ENCODE data around the gene DPEP3.
"Not testable (repeated sequence)": the region's sequence is repeated elsewhere in the genome, so short reads cannot be mapped to it uniquely, and the experiment has no call there.

DPEP3 gene

DNA sequence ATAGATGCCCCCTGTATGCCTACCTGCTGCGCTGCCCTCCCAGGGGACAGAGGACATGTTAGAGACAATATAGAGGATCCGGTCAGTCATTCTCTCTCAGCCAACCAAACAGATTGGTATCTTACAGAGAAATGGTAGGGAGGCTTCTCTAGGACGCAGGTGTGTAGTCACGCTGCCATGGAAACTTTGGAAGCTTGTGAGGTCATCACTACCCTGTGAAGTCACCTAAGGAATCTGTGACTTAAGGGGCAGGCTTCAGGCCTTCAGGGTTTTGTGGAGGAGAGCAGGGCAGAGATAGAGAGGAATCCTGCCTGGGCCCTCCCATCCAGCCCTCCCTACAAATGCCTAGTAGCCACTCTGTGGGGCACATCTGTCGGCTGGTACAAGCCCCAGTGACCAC lies 35.4 kb upstream of the DPEP3 start, which contains the start of gene DPEP2NB:
DPEP2NB (minus strand) TSS at position 231 of the 400 bp plus-strand sequence; CDS start at position 90, 141 bp downstream.
- no peak within 1 kb of the TSS for H3K4me3 ChIP-seq (ENCODE audit: low read depth, low read length)
- DNase-seq (ENCODE audit: low read depth): no peak
- TF ChIP-seq, protein P1, sequence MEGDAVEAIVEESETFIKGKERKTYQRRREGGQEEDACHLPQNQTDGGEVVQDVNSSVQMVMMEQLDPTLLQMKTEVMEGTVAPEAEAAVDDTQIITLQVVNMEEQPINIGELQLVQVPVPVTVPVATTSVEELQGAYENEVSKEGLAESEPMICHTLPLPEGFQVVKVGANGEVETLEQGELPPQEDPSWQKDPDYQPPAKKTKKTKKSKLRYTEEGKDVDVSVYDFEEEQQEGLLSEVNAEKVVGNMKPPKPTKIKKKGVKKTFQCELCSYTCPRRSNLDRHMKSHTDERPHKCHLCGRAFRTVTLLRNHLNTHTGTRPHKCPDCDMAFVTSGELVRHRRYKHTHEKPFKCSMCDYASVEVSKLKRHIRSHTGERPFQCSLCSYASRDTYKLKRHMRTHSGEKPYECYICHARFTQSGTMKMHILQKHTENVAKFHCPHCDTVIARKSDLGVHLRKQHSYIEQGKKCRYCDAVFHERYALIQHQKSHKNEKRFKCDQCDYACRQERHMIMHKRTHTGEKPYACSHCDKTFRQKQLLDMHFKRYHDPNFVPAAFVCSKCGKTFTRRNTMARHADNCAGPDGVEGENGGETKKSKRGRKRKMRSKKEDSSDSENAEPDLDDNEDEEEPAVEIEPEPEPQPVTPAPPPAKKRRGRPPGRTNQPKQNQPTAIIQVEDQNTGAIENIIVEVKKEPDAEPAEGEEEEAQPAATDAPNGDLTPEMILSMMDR (IDR thresholded peaks at IDR 0.05; ENCODE audit: low read depth, low read length, missing control alignments): no peak

DNA sequence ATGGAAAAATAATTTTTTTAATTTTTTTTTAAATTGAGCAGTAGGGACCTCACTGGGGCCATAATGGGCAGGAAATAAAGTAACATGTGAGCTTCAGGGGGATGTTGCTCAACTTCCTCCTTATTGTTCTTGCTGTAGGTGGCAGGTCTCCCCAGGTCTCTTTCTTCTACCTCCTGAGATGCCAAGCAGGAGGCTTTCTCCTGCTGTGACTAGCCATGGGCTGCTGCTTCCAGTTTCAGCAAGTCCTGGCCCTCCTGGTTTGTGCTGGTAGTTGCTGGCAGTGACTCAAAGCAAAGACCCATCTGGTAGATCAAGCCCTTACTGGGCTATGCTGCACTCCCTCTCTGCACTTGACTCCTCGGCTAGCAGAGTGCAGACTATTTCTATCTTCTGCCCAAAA lies 33.1 kb upstream of the DPEP3 start:
- TF ChIP-seq, protein P1 (IDR thresholded peaks at IDR 0.05; ENCODE audit: low read depth, low read length, missing control alignments): no peak
- DNase-seq (ENCODE audit: low read depth): no peak
- H3K4me3 ChIP-seq (ENCODE audit: low read depth, low read length): no peak overlapping the region

DNA sequence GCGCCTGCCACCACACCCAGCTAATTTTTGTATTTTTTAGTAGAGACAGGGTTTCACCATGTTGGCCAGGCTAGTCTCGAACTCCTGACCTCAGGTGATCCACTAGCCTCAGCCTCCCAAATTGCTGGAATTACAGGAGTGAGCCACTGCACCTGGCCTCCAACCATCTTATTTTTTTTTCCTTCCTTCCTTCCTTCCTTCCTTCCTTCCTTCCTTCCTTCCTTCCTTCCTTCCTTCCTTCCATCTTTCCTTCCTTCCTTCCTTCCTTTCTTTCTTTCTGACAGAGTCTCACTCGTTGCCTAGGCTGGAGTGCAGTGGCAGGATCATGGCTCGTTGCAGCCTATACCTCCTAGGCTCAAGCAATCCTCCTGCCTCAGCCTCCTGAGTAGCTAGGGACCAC lies 29.6 kb upstream of the DPEP3 start:
- not testable (repeated sequence) for DNase-seq (ENCODE audit: low read depth); H3K4me3 ChIP-seq (ENCODE audit: low read depth, low read length)

DNA sequence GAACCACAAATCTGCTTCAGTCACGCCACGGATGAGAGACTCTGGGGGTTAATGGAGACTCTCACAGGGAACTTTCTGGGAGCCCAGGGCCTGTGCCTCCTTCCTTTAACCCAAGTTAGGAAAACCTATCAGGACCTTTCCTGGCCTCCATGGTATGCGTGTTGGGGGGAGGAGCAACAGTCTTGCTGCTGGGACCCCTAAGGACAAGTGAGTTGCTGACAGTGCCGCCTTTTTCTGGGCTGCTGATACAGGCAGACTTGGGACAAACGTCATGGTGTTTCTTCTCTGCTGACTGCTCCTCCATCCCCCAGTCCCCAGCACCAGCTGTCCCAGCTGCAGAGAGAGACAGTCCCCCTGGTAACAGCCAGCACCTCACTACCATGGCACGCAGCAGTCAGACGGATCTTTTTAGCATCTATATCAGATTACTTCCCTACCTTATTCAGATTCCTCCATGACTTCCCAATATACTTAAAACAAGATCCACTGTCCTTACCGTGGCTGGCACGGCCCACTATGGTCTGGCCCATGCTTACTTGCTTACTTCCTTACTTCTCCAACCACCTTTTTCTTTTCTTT lies 28.9 kb upstream of the DPEP3 start:
- no peak overlapping the region for H3K4me3 ChIP-seq (ENCODE audit: low read depth, low read length)
- no peak for DNase-seq (ENCODE audit: low read depth)
- TF ChIP-seq, protein P1 (IDR thresholded peaks at IDR 0.05; ENCODE audit: low read depth, low read length, missing control alignments): no peak

DNA sequence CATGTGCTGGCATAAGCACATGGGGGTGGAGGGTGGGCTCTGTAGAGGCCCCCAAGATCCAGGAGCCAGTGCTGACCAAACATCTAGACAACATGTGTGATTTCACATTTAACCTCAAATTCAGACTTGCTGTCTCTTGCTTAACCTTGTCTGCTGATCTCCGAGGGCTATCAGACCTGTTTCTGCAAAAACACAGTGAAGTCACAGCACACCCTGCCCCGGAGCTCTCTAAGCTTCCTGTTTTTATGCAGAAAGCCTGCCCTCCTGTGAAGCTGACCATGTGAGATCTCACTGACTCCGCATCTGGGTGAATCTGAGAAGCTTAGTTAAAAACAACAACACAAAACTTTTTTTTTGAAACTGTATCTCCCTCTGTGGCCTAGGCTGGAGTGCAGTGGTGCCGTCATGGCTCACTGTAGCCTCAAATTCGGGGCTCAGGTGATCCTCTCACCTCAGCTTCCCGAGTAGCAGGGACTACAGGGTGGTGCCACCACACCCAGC lies 25.5 kb upstream of the DPEP3 start:
- no peak overlapping the region for H3K4me3 ChIP-seq (ENCODE audit: low read depth, low read length)
- TF ChIP-seq, protein P1 (IDR thresholded peaks at IDR 0.05; ENCODE audit: low read depth, low read length, missing control alignments): no peak
- DNase-seq (ENCODE audit: low read depth): no peak

DNA sequence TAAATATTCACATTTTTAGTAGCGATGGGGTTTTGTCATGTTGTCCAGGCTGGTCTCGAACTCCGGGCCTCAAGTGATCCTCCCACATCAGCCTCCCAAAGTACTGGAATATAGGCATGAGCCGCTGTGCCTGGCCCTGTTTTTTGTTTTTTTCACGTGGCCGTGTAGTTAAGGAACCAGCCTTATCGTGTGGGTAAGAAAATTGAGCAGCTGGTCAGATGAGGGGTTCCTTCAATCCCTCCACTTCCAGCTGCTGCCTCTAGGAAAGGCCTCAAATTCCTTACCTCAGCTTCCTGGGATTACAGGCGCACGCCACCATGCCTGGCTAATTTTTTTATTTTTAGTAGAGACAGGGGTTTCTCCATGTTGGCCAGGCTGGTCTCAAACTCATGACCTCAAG lies 24.9 kb upstream of the DPEP3 start:
- no peak for DNase-seq (ENCODE audit: low read depth)
- H3K4me3 ChIP-seq (ENCODE audit: low read depth, low read length): no peak overlapping the region
- TF ChIP-seq, protein P1 (IDR thresholded peaks at IDR 0.05; ENCODE audit: low read depth, low read length, missing control alignments): no peak

DNA sequence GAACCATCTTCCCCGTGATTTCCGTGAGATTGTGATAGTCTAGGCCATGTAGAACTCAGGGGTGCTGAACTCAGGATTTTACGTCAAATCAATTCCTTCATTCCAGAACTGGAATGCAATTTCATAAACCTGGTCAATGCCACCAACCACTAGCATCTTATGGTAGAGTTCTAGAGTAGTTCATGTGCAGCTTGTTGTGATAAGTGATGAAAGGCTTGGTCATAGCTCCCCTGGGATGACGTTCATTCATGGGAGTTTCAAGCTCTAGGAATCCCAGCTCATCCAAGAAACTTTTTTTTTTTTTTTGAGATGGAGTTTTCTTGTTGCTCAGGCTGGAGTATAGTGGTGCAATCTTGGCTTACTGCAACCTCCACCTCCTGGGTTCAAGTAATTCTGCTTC lies 22.7 kb upstream of the DPEP3 start:
- TF ChIP-seq, protein P1 (IDR thresholded peaks at IDR 0.05; ENCODE audit: low read depth, low read length, missing control alignments): no peak

More for the DNA sequence above, 22.7 kb upstream of the DPEP3 start:
- no peak overlapping the region for H3K4me3 ChIP-seq (ENCODE audit: low read depth, low read length)
- no peak for DNase-seq (ENCODE audit: low read depth)

Data from GM12864 (cell line).